MV-4-11 (cell line): Measurements from ENCODE around the gene REM2.
"Not testable (repeated sequence)": the region's sequence is repeated elsewhere in the genome, so short reads cannot be mapped to it uniquely, and the experiment has no call there.

Experiments used
- DNase-seq: peaks from one replicate; lab custom pipeline; 2025; lab: John Stamatoyannopoulos, UW

The REM2 gene

DNA sequence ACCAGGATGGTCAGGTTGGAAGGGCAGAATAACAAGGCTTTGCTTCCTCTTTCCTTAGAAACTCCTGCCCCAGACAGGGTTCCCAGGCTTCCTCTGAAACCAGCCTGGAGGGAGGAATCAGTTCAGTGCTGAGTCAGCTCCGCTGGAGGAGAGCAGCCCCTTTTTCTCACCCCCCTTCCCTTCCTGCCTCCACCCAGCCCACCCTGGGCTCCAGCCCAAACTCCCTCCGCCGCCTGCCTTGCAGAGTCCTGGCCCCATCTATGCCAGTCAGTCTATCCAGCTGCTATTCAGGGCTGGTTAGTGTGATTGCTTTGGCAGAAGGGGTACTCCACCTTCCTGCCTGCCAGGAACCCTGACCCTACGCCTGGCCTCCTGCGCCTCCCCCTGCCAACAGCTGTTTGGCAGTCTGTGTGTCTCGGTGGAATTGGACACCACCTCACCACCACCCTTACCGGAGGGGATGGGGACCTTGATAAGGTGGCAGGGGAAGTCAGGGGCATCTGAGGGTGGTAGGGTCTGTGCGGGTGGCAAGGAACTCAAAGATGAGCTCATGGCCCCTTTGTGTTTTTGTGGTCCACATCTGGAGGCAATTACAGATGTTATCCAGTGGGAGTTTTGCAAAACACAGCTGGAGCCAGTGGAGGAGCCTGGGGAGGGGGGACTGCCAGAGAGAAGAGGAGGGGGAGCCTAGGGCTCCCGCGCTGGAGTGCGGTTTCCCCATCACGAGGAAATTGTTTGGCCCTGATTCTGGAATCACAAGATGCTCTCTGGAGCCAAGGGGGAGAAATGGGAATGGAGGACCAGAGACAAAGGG lies 34.5 kb upstream of the REM2 start:
- DNase-seq = no peak

DNA sequence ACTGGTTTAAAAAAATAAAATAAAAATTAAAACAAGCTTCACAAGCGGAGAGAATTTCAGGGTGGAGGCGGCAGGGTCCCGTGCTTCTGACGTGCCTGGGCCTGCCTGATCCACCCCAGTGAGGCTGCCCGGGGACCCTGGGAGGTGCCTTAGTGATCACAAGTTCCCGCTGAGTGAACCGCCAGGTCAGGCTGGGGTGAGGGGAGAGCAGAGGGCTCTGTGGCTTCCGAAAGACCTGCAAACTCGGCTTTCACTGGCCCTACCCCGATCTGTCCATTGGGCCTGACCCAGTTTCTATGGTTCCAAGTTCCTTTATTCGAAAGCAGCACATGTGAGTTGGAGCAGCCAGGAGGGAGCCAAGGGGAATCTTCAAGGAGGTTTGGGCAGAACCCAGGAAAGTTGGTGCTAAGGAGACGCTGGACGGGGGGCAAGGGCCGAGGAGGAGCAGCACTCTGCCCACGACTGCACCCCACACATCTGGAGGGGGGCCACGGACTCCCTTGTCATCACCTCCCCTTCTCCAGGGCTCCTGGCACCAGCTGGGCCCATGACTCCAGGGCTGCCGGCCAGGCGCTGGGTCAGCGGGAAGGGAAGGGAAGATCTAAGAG lies 33.7 kb upstream of the REM2 start:
- DNase-seq = no peak

DNA sequence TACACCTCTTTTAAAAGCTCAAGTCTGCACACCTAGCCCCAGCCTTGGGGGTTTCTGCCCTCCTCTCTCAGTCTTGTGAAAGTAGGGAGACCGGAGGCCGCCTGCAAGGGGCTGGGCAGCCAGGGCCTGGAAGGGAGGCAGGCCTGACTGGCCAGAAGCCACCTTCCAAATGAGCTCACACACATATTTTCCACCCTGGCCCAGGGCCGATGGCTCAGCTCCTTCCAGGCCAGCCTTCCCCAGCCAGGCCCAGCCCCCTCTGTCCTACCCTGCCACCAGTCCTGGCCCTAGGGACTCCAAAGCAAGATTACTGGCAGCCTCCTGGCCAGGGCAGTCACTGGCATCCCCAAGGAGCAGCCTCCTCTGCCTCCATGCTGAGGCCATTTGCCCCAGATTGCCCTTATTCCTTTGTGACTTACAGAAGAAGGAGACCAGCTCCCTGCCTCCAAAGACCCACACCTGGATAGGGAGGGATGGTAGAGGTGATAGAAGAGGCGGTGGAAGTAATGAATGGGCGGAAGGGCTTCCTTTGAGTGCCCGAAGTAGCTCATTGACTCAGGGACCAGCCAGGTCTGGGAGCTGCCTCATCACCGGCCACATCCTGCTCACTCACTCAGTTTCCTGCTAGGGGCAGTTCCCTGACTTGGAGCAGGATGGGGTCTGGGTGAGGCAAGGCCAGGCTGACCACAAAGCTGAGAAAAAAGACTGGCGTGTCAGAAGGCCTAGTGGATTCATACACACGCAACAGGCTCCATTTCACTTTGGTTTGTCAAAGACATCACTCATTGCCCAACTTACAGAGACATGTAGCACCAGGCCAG lies 31.9 kb upstream of the REM2 start:
- DNase-seq = peak; percentile 96

DNA sequence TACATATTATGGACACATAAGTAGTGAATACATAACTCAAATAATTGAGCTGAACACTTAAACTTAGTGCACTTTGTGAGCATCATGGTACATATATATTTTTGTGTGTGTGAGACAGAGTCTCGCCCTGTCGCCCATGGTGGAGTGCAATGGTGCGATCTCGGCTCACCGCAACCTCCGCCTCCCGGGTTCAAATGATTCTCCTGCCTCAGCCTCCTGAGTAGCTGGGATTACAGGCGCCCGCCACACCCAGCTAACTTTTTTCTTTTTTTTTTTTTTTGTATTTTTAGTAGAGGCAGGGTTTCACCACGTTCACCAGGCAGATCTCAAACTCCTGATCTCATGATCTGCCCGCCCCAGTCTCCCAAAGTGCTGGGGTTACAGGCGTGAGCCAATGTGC lies 30.8 kb upstream of the REM2 start:
- DNase-seq = not testable (repeated sequence)

DNA sequence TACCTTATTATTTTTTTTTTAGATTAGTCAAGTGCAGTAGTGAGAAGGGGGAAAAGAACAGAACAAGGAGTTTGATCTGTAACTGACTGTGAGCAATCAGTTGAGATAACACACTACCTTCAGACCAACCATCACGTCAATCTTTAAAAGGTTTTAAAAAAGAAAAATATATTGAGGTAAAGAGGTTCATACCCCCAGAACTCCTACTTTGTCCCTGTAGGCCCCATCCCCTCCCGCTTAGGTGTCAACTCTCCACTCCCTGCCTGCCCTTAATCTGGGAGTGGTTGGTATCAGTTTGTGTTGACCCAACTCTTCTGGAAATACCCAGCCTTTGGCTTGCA lies 30.5 kb upstream of the REM2 start:
- no peak for DNase-seq

DNA sequence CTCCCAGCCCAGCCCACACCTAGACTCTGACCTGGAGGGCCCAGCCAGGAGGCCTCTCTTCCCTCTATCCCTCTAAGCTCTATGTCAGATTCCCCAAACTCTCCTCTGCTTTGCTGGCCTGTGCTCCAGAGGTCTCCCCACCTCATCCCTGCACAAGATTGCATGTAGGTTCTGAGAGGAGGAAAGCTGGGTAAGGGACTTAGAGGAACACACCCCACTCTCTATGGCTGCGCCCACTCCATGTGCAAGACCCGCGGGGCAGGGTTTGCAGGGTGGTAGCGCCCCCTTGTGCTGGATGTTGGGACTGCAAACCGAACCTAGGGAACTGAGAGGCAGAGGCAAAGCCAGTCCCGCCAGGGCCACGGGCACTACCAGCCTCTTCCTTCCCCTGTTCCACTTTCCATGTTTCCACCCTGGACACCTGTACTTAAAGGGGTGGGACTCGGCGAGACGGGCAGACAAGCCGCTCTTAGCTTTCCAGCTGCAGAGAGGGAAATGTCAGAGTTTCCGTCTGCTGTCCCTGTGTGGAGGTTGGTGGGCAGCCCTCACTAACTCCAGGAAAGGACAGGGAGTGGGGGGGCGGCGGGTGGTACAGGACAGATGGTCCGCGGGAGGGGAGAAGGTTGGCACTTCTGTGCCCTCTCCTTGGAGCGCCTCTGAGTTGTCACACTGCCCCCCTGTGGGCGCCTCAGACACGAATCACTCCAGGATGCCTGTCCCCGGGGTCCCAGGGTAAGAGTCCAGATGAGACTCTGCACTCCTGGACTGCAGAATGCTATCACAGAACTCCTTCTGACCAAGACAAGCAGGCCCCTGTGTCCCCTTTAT lies 29.9 kb upstream of the REM2 start:
- peak; percentile 78 for DNase-seq

DNA sequence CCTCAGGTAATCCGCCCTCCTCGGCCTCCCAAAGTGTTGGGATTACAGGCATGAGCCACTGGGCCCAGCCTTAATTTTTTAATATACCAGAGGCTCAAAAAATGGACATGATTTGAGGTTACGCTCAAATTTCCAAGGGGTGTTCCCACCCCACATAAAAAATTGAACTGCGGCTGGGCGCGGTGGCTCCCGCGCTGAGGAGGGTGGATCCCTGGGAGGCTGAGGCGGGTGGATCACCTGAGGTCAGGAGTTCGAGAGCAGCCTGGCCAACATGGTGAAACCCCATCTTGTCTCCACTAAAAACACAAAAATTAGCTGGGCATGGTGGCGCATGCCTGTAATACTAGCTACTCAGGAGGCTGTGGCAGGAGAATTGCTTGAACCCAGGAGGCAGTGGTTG lies 28.7 kb upstream of the REM2 start:
- not testable (repeated sequence) for DNase-seq

DNA sequence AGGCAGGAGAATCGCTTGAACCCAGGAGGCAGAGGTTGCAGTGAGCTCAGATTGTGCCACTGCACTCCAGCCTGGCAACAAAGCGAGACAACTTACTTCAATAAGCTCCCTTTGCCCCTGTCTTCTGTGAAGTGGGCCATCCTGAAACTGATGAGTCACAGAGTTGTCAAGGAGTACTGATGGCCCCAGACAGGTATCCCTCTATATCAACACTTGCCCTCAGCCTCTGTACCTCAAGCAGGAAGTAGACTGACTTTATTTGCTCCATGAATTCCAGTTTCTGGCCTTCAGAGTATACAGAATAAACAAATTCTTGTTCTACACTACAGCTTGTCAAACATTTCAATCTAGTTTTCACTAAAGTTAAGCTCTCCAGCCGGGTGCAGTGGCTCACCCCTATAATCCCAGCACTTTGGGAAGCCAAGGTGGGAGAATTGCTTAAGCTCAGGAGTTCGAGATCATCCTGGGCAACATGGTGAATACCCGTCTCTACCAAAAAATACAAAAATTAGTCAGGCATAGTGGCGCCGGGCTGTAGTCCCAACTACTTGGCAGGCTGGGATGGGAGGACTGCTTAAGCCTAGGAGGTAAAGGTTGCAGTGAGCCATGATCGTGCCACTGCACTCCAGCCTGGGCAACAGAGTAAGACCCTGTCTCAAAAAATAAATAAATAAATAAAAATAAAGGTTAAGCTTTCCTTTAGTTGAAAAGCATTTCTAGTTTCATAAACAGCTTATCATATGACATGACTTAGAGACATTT lies 27.9 kb upstream of the REM2 start:
- no peak for DNase-seq

DNA sequence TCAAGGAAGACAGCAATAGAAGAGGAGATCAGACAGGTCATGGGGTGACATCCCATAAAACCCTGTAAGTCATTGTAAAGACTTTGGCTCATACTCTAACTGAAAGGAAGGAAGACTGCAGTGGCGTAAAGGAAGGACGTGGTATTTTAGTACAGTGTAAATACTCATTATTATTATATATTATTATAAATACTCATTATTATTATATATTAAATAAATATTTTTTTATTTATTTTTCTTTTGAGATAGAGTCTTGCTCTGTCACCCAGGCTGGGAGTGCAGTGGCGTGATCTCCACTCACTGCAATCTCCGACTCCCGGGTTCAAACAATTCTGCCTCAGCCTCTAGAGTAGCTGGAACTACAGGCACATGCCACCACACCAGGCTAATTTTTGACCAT lies 26.6 kb upstream of the REM2 start:
- no peak for DNase-seq

DNA sequence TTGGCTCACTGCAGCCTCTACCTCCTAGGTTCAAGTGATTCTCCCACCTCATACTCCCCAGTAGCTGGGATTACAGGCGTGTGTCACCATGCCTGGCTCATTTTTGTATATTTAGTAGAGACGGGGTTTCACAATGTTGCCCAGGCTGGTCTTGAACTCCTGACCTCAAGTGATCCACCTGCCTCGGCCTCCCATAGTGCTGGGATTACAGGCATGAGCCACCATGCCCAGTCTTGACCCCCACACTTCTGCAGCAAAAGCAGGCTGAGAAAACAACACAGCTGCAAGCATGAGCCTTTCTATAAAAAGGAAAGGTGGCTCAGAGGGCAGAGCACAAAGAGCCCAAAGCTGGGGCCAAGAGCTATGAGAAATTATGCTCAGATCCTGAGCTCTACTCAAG lies 22.6 kb upstream of the REM2 start:
- DNase-seq = not testable (repeated sequence)

DNA sequence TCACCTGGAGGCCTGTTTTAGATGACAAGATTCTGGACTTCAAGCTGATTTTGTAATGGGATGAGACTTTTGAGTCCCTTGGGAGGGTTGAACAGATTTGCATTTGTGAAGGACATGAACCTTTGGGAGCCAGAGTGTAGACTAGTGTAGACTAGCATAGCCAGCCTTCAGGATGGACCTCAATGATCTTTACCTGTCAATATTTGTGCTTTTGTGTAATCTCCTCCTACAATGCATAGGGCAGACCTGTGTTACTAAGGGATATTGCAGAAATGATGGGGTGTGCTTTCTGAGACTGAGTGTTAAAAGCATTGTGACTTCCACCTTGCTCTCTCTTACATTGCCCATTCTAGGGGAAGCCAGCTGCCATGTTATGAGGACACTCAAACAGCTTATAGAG lies 21.4 kb upstream of the REM2 start:
- DNase-seq = no peak

DNA sequence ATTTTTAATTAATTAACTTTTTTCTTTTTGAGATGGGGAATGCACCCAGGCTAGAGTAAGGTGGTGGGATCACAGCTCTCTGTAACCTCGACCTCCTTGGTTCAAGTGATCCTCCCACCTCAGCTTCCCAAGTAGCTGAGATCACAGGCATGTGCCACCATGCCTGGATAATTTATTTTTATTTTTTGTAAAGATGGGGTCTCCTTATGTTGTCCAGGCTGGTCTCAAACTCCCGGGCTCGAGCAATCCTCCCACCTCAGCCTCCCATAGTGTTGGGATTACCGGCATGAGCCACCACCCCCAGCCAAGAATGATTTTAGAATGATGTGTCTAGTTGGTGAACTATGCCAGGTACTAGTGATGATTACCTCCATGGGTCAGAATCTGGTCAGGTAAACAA lies 18.0 kb upstream of the REM2 start:
- DNase-seq = no peak

DNA sequence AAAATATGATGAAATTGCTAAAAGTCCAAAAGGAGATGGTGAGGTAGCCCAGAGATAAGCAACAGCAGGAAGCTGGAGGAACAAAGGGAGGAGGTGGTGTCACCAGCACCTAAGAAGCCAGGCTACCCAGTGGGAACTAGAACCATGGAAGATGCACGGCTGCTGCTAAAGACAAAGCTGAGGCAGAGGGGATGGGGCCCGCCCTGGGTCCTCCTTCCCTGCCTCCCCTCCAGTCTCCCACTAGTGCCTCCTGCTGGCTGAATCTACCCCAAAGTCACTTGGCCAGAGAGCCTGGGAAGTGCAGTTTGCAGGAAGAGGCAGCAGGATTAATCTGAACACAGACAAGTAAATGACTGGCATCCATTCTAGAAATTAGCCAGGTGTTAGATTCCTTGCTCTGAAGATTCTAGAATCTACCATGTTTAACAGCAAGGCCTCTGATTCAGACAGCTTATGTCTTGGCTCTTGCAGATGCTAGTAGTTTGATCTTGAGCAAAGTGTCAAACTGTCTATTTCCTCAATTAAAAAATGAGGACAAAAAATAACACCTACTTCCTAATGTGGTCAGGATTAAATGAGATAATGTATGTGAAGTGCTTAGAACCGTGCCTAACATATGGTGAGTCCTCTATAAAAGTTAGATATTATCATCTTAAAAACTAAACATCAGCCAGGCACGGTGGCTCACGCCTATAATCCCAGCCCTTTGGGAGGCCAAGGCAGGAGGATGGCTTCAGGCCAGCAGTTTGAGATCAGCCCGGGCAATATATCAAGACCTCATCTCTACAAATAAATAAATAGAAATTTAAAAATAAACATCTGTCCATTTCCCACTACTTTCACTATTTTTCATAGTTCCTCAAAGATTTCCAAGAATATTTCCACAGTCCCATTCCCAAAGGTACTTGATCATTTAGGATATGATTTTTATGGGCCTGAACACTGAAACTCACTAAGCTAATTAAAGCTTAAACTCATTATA lies 17.3 kb upstream of the REM2 start:
- no peak for DNase-seq

DNA sequence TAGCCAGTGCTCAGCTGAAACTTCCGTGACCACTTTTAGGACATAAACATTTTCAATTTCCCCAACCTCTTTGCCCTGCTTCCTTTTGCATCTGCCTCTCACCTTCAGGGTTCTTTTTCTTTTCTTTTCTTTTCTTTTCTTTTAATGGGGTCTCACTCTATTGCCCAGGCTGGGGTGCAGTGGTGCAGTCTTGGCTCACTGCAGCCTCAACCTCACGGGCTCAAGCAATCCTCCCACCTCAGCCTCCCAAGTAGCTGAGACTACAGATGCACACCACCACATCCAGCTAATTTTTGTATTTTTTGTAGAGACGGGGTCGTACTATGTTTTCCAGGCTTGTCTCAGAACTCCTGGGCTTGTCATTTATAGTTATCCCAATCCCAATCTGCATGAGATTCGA lies 16.1 kb upstream of the REM2 start:
- no peak for DNase-seq

DNA sequence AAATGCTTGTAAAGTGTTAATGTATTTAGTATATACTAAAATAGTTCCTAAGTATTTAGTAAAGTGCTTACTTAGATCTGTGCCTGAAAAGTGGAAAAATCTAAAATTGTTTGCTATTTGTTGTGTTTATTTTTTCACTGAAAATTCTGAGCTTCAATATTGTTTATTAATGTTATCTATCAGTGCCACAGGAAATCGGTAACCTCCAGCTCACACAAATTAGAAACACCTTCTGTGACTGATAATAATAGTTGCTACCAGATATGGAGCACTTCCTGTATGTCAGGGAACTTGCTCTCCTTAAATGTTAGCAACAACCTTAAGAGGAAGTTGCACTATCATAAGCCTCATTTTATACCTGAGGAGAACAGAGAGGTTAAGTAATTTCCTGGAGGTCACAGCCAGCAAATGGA lies 12.2 kb upstream of the REM2 start:
- DNase-seq = peak; percentile 53

DNA sequence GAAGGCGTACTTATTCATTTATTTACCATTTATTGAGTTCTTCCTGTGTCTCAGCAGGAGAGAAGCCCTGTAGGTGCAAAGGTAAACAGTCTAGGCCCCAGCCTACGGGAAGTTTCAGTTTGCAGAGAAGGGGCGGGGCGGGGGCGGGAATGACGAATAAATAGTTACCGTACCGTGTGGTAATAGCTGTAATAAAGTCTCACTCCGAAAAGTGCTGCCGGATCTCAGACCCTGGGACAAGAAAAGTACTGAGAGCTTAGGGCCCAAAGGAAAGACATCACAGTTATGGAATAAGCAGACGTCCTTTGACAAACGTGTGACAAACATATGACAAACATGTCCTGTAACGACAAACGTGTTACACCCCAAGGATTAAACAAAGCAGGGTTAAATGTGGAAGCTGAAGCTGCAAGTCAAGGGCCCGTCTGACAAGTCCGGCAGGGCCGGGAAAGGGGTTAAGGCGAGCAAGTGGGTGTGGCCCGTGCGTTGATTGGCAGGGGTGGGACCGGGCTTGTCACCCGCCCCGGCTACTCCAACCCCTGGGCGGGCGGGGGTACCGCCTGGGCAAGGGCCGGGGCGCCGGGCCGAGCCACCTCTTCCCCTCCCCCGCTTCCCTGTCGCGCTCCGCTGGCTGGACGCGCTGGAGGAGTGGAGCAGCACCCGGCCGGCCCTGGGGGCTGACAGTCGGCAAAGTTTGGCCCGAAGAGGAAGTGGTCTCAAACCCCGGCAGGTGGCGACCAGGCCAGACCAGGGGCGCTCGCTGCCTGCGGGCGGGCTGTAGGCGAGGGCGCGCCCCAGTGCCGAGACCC lies 11.6 kb upstream of the REM2 start, which contains the start of gene LRP10:
TSS of gene LRP10 (plus strand) at position 517 of the 809 bp plus-strand sequence. CDS start 564 bp downstream, outside the sequence.
- DNase-seq = peak; percentile 78

DNA sequence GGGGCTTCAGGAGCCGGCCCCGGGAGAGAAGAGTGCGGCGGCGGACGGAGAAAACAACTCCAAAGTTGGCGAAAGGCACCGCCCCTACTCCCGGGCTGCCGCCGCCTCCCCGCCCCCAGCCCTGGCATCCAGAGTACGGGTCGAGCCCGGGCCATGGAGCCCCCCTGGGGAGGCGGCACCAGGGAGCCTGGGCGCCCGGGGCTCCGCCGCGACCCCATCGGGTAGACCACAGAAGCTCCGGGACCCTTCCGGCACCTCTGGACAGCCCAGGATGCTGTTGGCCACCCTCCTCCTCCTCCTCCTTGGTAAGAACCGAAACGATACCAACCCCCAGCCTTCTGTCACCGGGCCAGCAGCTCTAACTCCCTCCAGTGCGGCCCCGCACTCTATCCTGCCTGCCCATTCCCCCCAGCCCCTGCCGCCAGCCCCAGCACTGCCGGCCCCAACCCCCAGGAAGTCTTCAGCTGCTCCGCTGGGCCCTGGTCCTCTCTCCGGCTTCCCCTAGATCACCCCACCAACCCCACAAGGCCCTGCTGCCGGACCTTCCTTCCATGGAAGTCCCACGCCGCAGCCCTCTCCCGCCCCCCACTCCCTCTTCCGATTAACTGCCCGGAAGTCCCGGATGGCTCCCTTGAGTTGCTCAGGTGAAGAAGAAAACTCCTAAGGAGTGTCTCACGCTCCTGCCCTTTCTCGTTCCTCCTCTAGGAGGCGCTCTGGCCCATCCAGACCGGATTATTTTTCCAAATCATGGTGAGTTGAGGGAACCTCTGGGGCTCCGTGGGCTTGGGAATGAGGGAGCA lies 10.8 kb upstream of the REM2 start:
- peak; percentile 27 for DNase-seq

DNA sequence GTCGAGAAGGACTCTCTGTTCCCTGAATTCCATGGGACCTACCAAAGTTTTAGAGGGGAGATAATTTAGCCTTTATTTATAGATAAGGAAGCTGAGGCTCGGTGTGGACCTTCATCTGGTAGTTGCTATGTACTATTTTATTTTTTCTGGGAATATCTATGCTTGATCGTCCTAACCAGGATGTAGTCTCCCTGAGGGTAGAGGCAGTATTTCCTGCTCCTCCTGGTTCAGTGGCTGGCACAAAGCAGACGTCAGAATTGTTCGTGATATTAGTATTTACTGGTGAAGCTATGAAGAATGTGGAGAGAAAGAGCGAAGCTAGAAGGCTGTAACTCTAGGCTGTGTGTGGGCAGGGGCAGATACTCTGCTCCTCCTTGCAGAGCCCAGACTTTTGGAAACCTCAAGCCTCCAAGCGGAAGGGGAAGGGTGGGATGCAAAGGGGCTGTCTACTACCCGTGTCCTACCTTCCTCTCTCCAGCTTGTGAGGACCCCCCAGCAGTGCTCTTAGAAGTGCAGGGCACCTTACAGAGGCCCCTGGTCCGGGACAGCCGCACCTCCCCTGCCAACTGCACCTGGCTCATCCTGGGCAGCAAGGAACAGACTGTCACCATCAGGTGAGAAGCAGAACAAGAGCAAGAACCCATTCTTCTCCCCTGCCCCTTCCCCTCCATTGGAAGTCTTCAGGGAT lies 10.0 kb upstream of the REM2 start:
- DNase-seq = no peak
